H1 (cell line): ENCODE results near the gene SLC39A11. TPM values are rescaled to one million over a fixed set of nuclear protein-coding genes. Genes with fewer than 3 reads are reported as not detected.

Experiments used
- CTCF ChIA-PET: fragments of 300-600 bp; sonication (Branson Sonifier 250); formaldehyde crosslinking; loops from one replicate; lab custom pipeline; 2021; ENCODE audit not compliant: partially characterized antibody; lab: Charles Lee
- POLR2A ChIA-PET: fragments of 300-600 bp; sonication (Branson Sonifier 250); formaldehyde crosslinking; loops from one replicate; lab custom pipeline; 2021; ENCODE audit warnings: inconsistent platforms; ENCODE audit not compliant: partially characterized antibody; lab: Charles Lee
- DNase-seq, 2 experiments: peaks; one replicate each; pipeline versions ENCODE4 v3.0.0 to v3.0.0-alpha.2; 2010 to 2022; ENCODE audit warnings: low spot score in 2 of 2, low read depth in 1 of 2, mixed read lengths in 1 of 2
- FAIRE-seq: peaks from 2 replicates; lab custom pipeline; 2011; peaks lifted over from hg19 to GRCh38; lab: Jason Lieb, UNC
- H2AFZ ChIP-seq: 2 replicates; pipeline ENCODE4 v1.8.1; 2012; ENCODE audit warnings: low read length, inconsistent platforms
- H2AK5ac ChIP-seq: 2 replicates; pipeline ENCODE4 v1.6.1; 2013; ENCODE audit warnings: low read depth, low read length
- H2BK120ac ChIP-seq: replicated peaks from 2 replicates; pipeline ENCODE3; 2013; ENCODE audit warnings: low read depth, low read length, inconsistent platforms
- H2BK12ac ChIP-seq: 2 replicates; pipeline ENCODE4 v1.6.1; 2013; ENCODE audit warnings: low read depth, low read length
- H2BK15ac ChIP-seq: 2 replicates; pipeline ENCODE4 v1.6.1; 2013; ENCODE audit warnings: low read length
- H2BK20ac ChIP-seq: 2 replicates; pipeline ENCODE4 v1.6.1; 2013; ENCODE audit warnings: low read length
- H2BK5ac ChIP-seq: 2 replicates; pipeline ENCODE4 v1.6.1; 2013; ENCODE audit warnings: low read depth, low read length
- H3K14ac ChIP-seq: 2 replicates; pipeline ENCODE4 v1.6.1; 2013; ENCODE audit warnings: inconsistent platforms; ENCODE audit not compliant: insufficient read length
- H3K18ac ChIP-seq: 2 replicates; pipeline ENCODE4 v1.6.1; 2013; ENCODE audit warnings: low read length; ENCODE audit errors: extremely low read depth
- H3K23ac ChIP-seq: 2 replicates; pipeline ENCODE4 v1.6.1; 2013; ENCODE audit warnings: inconsistent platforms; ENCODE audit not compliant: insufficient read length
- H3K23me2 ChIP-seq: 2 replicates; pipeline ENCODE4 v1.6.1; 2013; ENCODE audit warnings: low read depth, low read length
- H3K27ac ChIP-seq: 2 replicates; pipeline ENCODE4 v1.6.1; 2011; ENCODE audit warnings: low read depth, low read length, inconsistent platforms
- H3K27me3 ChIP-seq, 4 experiments: replicated peaks in 1 of 4; 1 replicate in 1 of 4; 2 replicates in 3 of 4; pipeline versions ENCODE4 v1.6.1 to v1.8.1; 2011 to 2013; ENCODE audit warnings: low read length in 3 of 4, mild to moderate bottlenecking in 3 of 4, inconsistent platforms in 2 of 4, mixed read lengths in 2 of 4, moderate library complexity in 1 of 4; ENCODE audit not compliant: control insufficient read depth in 3 of 4, insufficient read depth in 3 of 4; ENCODE audit errors: extremely low read depth in 1 of 4
- H3K36me3 ChIP-seq, 4 experiments: 2 replicates each; pipeline versions ENCODE4 v1.6.1 to v1.8.1; 2011 to 2013; ENCODE audit warnings: mild to moderate bottlenecking in 4 of 4, low read length in 3 of 4, moderate library complexity in 2 of 4, control low read depth in 1 of 4, inconsistent platforms in 1 of 4; ENCODE audit not compliant: insufficient read depth in 4 of 4, control insufficient read depth in 2 of 4
- H3K4ac ChIP-seq: replicated peaks from 2 replicates; pipeline ENCODE3; 2013; ENCODE audit warnings: low read length, low read depth, mixed read lengths, inconsistent platforms; ENCODE audit not compliant: insufficient read length
- H3K4me1 ChIP-seq, 4 experiments: replicated peaks in 1 of 4; 1 replicate in 1 of 4; 2 replicates in 3 of 4; pipeline versions ENCODE4 v1.6.1 to v1.8.1; 2011 to 2013; ENCODE audit warnings: low read length in 3 of 4, inconsistent platforms in 2 of 4, mixed read lengths in 1 of 4; ENCODE audit not compliant: insufficient read depth in 4 of 4, control insufficient read depth in 3 of 4
- H3K4me2 ChIP-seq, 2 experiments: 2 replicates each; pipeline versions ENCODE4 v1.6.1 to v1.8.1; 2011 to 2013; ENCODE audit warnings: low read depth in 2 of 2, low read length in 2 of 2, control low read depth in 1 of 2, inconsistent platforms in 1 of 2, mild to moderate bottlenecking in 1 of 2; ENCODE audit not compliant: insufficient read depth in 1 of 2
- H3K4me3 ChIP-seq, 4 experiments: fragments of 200-600, 300-600 bp in 1 of 4; sonication (generic), shearing (Covaris generic), sonication (Bioruptor Twin) in 1 of 4; 2 replicates each; pipeline versions ENCODE4 v1.5.1 to v1.8.1; 2011 to 2016; ENCODE audit warnings: low read length in 4 of 4, low read depth in 3 of 4, control low read depth in 2 of 4, inconsistent platforms in 2 of 4, mild to moderate bottlenecking in 2 of 4, mixed read lengths in 1 of 4, moderate library complexity in 1 of 4; ENCODE audit not compliant: insufficient read depth in 2 of 4; ENCODE audit errors: extremely low read depth in 1 of 4
- H3K56ac ChIP-seq: replicated peaks from 2 replicates; pipeline ENCODE3; 2013; ENCODE audit warnings: low read depth, mild to moderate bottlenecking, mixed read lengths, low read length, inconsistent platforms; ENCODE audit not compliant: insufficient read length
- H3K79me1 ChIP-seq: 2 replicates; pipeline ENCODE4 v1.6.1; 2013; ENCODE audit warnings: low read depth, low read length, control low read depth
- H3K79me2 ChIP-seq, 2 experiments: 2 replicates each; pipeline versions ENCODE4 v1.6.1 to v1.8.1; 2012 to 2013; ENCODE audit warnings: low read length in 2 of 2, mild to moderate bottlenecking in 2 of 2, inconsistent platforms in 1 of 2; ENCODE audit not compliant: insufficient read depth in 2 of 2, control insufficient read depth in 1 of 2
- H3K9ac ChIP-seq, 4 experiments: replicated peaks in 1 of 4; 1 replicate in 1 of 4; 2 replicates in 3 of 4; pipeline versions ENCODE4 v1.6.1 to v1.8.1; 2011 to 2013; ENCODE audit warnings: low read depth in 3 of 4, low read length in 3 of 4, control low read depth in 2 of 4, mild to moderate bottlenecking in 2 of 4, moderate library complexity in 2 of 4, inconsistent platforms in 1 of 4; ENCODE audit errors: extremely low read depth in 1 of 4
- H3K9me3 ChIP-seq, 2 experiments: 2 replicates each; pipeline versions ENCODE4 v1.6.1 to v1.8.1; 2012 to 2013; ENCODE audit warnings: mild to moderate bottlenecking in 2 of 2, moderate library complexity in 2 of 2, control low read depth in 1 of 2, inconsistent platforms in 1 of 2, low read depth in 1 of 2, low read length in 1 of 2, mixed read lengths in 1 of 2; ENCODE audit not compliant: insufficient read depth in 2 of 2
- H4K20me1 ChIP-seq, 2 experiments: replicated peaks in 1 of 2; 2 replicates each; pipeline versions ENCODE3 to v1.8.1; 2011 to 2013; ENCODE audit warnings: inconsistent platforms in 2 of 2, low read length in 2 of 2, mild to moderate bottlenecking in 1 of 2; ENCODE audit not compliant: insufficient read depth in 2 of 2, control insufficient read depth in 1 of 2
- H4K5ac ChIP-seq: 2 replicates; pipeline ENCODE4 v1.6.1; 2013; ENCODE audit warnings: low read length, low read depth, mixed read lengths, inconsistent platforms; ENCODE audit not compliant: insufficient read length
- H4K8ac ChIP-seq: 2 replicates; pipeline ENCODE4 v1.8.0; 2013; ENCODE audit warnings: mild to moderate bottlenecking, moderate library complexity, low read length, inconsistent platforms; ENCODE audit not compliant: insufficient read depth; ENCODE audit errors: extremely low read depth
- H4K91ac ChIP-seq: replicated peaks from 2 replicates; pipeline ENCODE3; 2013; ENCODE audit warnings: low read length, mixed read lengths, inconsistent platforms; ENCODE audit not compliant: insufficient read length
- GTF2F1 ChIP-seq: IDR thresholded peaks from 2 replicates; pipeline ENCODE4 v1.6.1; 2012; ENCODE audit warnings: low read depth, low read length, improper control_type of control experiment, borderline replicate concordance
- PHF8 ChIP-seq: fragments of 200-600 bp; sonication (generic); conservative IDR thresholded peaks from 2 replicates; pipeline ENCODE4 v1.7.1; 2012; ENCODE audit warnings: low read depth, mild to moderate bottlenecking, inconsistent platforms, low read length, moderate library complexity
- WGBS, 2 experiments: shearing (Covaris generic) in 1 of 2; methylation state at CpG; one replicate each; pipeline versions ENCODE4 v1.1.6 to v1.1.7; 2013 to 2015; ENCODE audit warnings: low lambda C conversion rate in 2 of 2, mixed read lengths in 2 of 2, inconsistent platforms in 1 of 2, low coverage in 1 of 2, missing lambda C conversion rate in 1 of 2; ENCODE audit not compliant: insufficient replicate concordance in 2 of 2, insufficient coverage in 1 of 2, insufficient read length in 1 of 2; ENCODE audit errors: extremely low coverage in 1 of 2, missing lambda C conversion rate in 1 of 2; 5-methylcytosine and 5-hydroxymethylcytosine counted together
- polyA plus RNA-seq, 7 experiments: library from polyadenylated mRNA; depleted of rRNA in 3 of 7; stranded (reverse) in 5 of 7; unstranded in 2 of 7; fragments of >200 nt in 5 of 7; fragments of 200-250 nt in 2 of 7; gene quantifications; 1 replicate in 5 of 7; 2 replicates in 1 of 7; 4 replicates in 1 of 7; pipeline versions ENCODE4 v1.2.1 to v1.2.3, GENCODE V29; 2011 to 2013; ENCODE audit warnings: missing spikeins in 2 of 7, mixed read lengths in 2 of 7
- total RNA-seq: library from RNA; stranded (reverse); fragmentation: NEBNext Ultra II Directional; extraction: Animal tissue kit (Norgen Biotek cat#: 25700); gene quantifications from 2 replicates; pipeline ENCODE4 v1.2.1, GENCODE V29; 2021

SLC39A11 gene
- total and polyA plus RNA-seq, 2 of the 8 experiments (the other 6 are each of a cell fraction or from before 2014, with no cell fraction given) = 12.2 to 19.6 TPM

DNA sequence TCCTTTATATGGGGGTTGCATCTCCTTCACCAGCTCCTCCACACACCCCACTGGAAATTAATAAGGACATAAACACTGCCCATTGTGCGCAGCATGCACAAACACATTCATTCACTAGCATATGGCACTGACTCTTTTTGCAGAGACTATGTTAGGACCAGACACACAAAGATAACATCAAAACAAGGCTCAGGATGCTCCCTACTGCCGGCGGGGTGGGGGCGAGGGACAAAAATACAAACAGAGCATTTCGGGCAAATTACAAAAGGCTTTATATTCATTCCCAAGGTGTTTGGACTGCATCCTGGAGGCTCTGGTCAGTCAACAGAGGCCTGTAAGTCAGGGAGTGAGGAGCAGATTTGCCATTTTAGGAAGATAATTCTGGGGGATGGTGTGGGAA lies 299.7 kb downstream of the SLC39A11 start:
- Histone ChIP-seq H2BK5ac (no peak overlapping the region), H4K20me1 (no peaks in the 10 kb centered on the region), H3K4me3 (no peak overlapping the region), H4K8ac (no peak overlapping the region), H3K14ac (no peak overlapping the region), H3K27ac (no peak overlapping the region), H3K27me3 (no peaks in the 10 kb centered on the region), H3K9me3 (0 out of 4 replicates have a peak, but pooled peaks cover 0 to 3% of the 10 kb centered on the region in 2 experiments), H2AFZ (no peak overlapping the region), H4K91ac (no peak overlapping the region), H3K4ac (no peak overlapping the region), H3K79me2 (no peaks in the 10 kb centered on the region), H3K18ac (no peak overlapping the region), H2AK5ac (no peak overlapping the region), H3K4me1 (peaks cover 0 to 3% (median 0%) of the 10 kb centered on the region in 4 experiments; a peak in 1 of 7 replicates), H2BK12ac (no peak overlapping the region), H3K56ac (no peak overlapping the region), H4K5ac (no peak overlapping the region), H2BK120ac (no peak overlapping the region), H3K79me1 (no peaks in the 10 kb centered on the region), H3K4me2 (no peak overlapping the region), H2BK15ac (no peak overlapping the region), H2BK20ac (no peak overlapping the region), H3K23me2 (no peaks in the 10 kb centered on the region), H3K9ac (no peak overlapping the region), H3K23ac (no peak overlapping the region), H3K36me3 (no peaks in the 10 kb centered on the region)
- ChIA-PET POLR2A (interaction anchor here (0.7 kb wide), 1 partner anchor 13 kb away, joined by 3 read pairs; no protein-coding TSS in a partner anchor), CTCF (interaction anchor here (1.3 kb wide), 1 partner anchor 18 kb away, joined by 4 read pairs; no protein-coding TSS in a partner anchor)
- no peak for DNase-seq
- WGBS, 2 experiments = 96% methylated on average over 5 of the region's 5 CpGs; no CpG with 5 or more reads in 1 of the 2 experiments
- TF ChIP-seq GTF2F1 (no peak), PHF8 (no peak)
- no peak for FAIRE-seq
